SKM-1 (cell line): ENCODE data around the gene MYRIP.
"Not testable (repeated sequence)": the region's sequence is repeated elsewhere in the genome, so short reads cannot be mapped to it uniquely, and the experiment has no call there.

Source experiments
- DNase-seq: peaks from one replicate; lab custom pipeline; 2025; ENCODE audit not compliant: unreplicated experiment; lab: John Stamatoyannopoulos, UW

MYRIP gene

GRCh38 chr3:40120067-40120692 is 310.8 kb downstream of the MYRIP start:
- DNase-seq, result no peak

DNA sequence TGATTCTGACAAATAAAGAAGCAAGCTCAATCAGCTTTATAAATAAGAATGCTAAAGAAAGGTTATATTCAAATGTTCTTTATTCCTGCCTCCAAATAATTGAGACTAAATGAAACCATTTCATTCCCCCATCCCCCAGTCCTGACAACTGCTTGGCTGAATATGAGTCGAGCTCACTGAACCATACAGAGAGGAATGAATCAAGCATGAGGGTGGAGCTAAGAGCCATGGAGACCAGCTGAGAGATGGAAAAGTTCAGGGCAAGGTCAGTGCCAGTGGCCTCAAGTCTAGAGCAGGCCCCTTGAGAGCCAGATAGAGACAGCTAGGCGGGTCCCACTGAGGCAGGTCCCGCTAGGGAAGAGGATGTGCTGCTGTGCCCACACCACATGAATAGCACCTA is 311.4 kb downstream of the MYRIP start:
- DNase-seq, result no peak

GRCh38 chr3:40124918-40125317 is 315.5 kb downstream of the MYRIP start:
- DNase-seq, result no peak

GRCh38 chr3:40128166-40128565 is 318.8 kb downstream of the MYRIP start:
- no peak for DNase-seq

DNA sequence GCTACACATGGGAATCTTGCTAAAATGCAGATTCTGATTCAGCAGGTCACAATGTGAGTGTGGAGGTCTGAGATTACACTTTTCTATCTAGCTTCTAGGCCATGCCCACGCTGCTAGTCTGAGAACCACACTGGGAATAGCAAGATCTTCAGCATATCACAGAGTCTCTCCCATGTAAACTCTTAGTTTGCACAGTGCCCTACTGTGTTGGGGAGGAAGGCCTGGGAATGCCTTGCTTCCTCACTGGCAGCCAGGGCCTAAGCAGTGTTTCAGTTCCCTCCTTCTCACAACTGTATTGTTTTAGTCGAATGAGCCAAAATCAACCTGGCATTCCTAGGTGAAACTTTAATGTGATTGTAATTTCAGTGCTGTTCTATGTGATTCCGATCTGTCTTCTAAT is 320.1 kb downstream of the MYRIP start:
- no peak for DNase-seq

GRCh38 chr3:40129981-40130380 is 320.6 kb downstream of the MYRIP start:
- DNase-seq, result no peak

GRCh38 chr3:40130721-40131120 is 321.3 kb downstream of the MYRIP start:
- DNase-seq, result no peak

DNA sequence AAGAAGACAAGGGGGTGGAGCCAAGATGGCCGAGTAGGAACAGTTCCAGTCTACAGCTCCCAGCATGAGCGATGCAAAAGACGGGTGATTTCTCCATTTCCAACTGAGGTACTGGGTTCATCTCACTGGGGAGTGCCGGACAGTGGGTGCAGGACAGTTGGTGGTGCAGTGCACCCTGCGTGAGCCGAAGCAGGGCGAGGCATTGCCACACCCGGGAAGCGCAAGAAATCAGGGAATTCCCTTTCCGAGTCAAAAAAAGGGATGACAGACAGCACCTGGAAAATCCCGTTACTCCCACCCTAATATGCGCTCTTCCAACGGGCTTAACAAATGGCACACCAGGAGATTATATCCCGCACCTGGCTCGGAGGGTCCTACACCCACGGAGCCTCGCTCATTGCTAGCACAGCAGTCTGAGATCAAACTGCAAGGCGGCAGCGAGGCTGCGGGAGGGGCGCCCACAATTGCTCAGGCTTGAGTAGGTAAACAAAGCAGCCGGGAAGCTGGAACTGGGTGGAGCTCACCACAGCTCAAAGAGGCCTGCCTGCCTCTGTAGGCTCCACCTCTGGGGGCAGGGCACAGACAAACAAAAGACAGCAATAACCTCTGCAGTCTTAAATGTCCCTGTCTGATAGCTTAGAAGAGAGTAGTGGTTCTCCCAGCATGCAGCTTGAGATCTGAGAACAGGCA is 324.6 kb downstream of the MYRIP start:
- not testable (repeated sequence) for DNase-seq

DNA sequence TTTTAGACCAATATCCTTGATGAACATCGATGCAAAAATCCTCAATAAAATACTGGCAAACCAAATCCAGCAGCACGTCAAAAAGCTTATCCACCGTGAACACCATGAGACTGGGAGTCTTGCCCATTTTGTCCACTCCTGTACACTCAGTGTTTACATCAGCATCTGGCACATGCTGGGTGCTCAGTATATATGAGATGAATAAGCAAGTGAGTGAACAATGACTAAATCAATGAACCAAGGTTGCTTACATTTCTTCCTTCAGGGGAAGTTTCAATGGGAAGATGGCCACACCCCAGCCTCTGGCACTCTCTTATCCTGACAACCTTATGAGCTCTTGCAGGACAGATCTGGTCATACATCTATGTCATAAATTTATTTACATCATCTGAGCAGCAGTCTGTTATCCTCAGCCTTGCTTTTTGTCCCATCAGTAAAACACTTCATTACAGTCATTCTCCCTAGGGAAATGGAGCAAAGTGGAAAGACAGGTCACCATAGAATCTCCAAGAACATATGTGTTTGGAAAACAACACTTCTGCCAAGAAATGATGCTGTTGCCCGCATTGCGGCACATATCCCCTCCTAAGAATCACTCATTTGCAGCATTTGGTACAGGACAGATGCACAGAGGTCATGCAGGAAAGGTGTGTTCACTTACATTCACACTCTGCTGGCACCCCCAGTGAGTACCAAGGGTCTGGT is 328.3 kb downstream of the MYRIP start:
- DNase-seq, result no peak

- DNase-seq, result no peak
These were observed 334.1 kb downstream of the MYRIP start for GRCh38 chr3:40143283-40144090.

GRCh38 chr3:40148827-40149226 is 339.4 kb downstream of the MYRIP start:
- DNase-seq, result no peak

DNA sequence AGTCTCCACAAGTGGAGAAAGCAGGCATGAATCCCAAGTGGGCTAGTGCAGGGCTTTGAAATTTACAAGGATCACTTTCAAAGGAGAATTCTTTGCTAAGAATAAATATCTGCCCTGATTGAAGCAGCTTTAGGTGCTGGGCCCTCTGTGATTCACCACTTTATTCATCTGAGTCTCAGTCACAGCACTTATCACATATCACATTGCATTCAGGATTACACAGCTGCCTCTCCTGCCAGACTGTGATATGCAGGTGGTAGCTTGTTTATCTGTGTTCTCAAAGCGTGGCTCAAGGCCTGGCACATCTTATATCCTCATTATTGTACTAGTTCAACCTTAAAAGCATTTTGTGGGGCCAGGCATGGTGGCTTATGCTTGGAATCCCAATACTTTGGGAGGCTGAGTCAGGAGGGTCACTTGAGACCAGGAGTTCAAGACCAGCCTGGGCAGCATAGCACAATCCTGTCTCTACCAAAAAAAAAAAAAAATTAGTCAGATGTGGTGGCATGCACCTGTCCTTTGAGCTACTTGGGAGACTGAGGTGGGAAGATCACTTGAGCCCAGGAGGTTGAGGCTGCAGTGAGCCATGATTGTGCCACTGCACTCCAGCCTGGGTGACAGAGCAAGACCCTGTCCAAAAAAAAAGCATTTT is 343.2 kb downstream of the MYRIP start:
- DNase-seq, result no peak

DNA sequence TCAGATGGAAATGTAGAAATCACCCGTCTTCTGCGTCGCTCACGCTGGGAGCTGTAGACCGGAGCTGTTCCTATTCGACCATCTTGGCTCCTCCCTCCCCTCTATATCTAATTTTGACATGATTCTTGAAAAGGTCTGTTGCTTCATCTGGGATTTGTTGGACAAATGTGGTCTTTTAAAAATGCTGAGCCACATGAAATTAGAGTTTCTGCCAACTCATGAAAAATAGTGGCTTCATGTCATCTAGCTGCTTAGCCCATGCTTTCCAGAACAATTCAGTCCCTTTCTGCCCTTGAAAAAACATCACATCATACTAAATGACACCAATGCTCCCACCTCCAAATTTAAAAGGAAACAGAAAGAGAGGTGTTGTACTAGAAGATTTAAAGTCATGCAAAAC is 351.5 kb downstream of the MYRIP start:
- no peak for DNase-seq

DNA sequence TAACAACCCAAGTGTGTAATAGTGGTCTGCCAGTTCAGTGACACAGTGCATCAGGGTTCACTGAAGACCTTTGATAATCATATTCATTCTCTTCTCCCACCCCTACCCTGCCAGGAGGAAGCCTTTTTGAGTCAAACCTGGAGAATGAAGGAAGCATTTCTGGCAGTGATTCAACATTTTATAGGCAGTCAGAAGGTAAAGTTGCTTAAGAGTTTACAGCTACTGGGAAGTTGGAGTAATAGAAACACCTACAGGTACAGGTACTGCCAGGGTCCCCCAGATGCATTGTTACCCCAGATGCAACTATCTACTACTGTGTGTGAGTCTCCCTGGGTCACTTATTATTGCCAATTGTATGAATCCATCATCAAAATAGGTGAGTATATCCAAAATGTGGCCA is 353.2 kb downstream of the MYRIP start:
- DNase-seq, result no peak

- DNase-seq, result no peak
These were observed 357.6 kb downstream of the MYRIP start for GRCh38 chr3:40166997-40167396.

DNA sequence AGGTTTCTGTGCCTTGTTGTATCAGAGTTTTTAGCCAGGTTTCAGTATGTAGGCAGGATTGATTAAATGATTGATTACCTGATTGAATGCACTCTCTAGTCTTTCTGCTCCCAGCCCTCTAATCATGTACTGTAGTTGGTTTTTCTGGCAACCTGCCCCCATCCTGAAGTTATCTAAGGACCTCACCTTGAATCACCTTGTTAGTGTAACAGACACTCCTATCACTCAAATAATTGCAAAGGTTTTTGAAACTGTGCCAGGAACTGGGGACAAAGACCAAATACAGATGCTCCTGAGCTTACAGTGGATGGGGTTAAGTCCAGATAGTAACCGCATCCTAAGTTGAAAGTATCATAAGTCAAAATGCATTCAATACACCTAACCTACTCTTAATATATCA is 358.5 kb downstream of the MYRIP start:
- no peak for DNase-seq

- no peak for DNase-seq
These were observed 360.6 kb downstream of the MYRIP start for GRCh38 chr3:40169983-40170382.

DNA sequence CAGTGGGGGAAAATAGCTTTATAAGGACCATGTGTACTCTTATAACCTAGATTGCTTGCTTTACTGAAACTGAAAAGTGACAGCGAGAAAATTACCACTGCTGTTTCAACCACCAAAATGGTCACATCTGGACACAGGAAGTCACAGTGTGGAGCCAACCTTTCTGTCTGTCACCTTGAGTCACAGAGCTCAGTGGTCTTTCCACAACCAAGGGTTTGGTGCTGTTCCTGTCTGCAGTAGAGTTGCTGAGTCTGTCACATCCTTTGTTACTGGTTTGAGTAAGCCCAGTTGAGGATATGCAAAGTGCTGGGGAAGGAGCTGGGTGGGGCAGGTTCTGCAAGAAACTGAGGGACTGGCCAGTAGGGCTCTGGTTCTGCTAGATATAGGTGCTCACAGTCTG is 361.0 kb downstream of the MYRIP start:
- no peak for DNase-seq

DNA sequence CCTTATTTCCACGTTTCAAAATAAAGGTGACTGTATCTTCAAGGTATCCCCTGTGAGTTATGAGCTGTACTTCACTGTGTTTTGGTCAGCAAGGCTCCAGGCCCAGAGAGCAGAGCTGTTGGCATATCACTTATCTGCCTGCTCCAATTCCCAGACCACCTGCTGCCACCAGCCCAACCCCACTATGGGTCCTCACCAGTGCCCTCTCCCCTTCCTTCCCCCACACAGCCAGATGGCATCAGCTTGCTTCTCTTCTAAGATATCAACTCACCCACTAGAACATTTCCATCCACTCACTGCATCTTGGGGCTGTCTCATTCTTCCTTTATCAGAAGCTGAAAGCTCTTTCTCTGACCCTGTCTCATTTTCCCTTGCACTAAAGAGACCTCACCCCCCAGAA is 363.2 kb downstream of the MYRIP start:
- no peak for DNase-seq

DNA sequence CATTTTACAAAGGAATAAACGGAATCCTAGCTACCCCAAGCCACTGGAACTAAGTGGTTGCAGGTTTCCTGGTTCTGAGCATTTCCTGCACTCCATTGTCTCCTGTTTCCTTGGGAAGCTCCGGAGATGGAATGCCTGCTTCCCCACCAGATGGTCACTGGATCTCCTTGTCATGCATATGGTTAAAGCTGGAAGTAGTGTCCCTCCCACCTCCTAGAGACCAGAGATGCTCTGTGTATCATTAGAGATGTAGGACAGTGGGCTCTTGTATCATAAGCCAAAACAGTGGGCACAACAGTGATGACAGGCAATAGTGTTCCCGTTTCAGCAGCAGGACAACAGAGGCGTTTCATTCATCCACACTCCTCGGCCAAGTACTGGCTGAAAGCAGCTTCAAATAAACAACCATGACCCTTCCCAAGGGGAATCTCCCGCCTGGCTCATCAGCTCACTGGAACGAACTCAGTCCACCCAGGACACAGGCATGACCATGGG is 363.9 kb downstream of the MYRIP start:
- DNase-seq, result no peak
